Activated CD4-positive, alpha-beta memory T cell treated with anti-CD3 and anti-CD28 coated beads, Interleukin-2, amount 10 ng/mL, durations not matched to agents 7 days and 5 days (primary cell): Measurements from ENCODE around the gene WEE2. TPM values are rescaled to one million over a fixed set of nuclear protein-coding genes. Genes with fewer than 3 reads are reported as not detected.

Experiments
- CTCF ChIA-PET: fragments of 350-600 bp; sonication (Branson Sonifier 250); formaldehyde crosslinking; loops from one replicate; lab custom pipeline; 2021; ENCODE audit warnings: antibody characterized with exemption, inconsistent platforms; lab: Charles Lee
- POLR2A ChIA-PET: fragments of 350-600 bp; sonication (Branson Sonifier 250); formaldehyde crosslinking; loops from one replicate; lab custom pipeline; 2021; ENCODE audit warnings: antibody characterized with exemption; lab: Charles Lee
- DNase-seq: peaks from one replicate; pipeline ENCODE4 v3.0.0-alpha.2; 2020
- H3K27ac Mint-ChIP-seq: one replicate; pipeline ENCODE4 v1.8.0; 2021; ENCODE audit warnings: mild to moderate bottlenecking, mixed read lengths
- H3K27me3 Mint-ChIP-seq: one replicate; pipeline ENCODE4 v1.8.0; 2021; ENCODE audit warnings: mixed read lengths
- H3K36me3 Mint-ChIP-seq: one replicate; pipeline ENCODE4 v1.8.0; 2021; ENCODE audit warnings: low read depth, mixed read lengths
- H3K4me1 Mint-ChIP-seq: one replicate; pipeline ENCODE4 v1.8.0; 2021; ENCODE audit warnings: mixed read lengths
- H3K4me3 Mint-ChIP-seq: one replicate; pipeline ENCODE4 v1.8.0; 2021; ENCODE audit warnings: mild to moderate bottlenecking, mixed read lengths
- H3K9me3 Mint-ChIP-seq: one replicate; pipeline ENCODE4 v1.8.0; 2021; ENCODE audit warnings: mixed read lengths
- total RNA-seq, 2 experiments: library from RNA; stranded (reverse); gene quantifications; one replicate each; pipeline ENCODE4 v1.2.3, GENCODE V29; 2021

The WEE2 gene
- not detected for total RNA-seq

GRCh38 chr7:141708351-141708750 lies at the start of gene WEE2:
Gene WEE2 (plus strand): TSS chr7:141708353. CDS start chr7:141708759, 406 bp downstream.
- peaks cover 19% of the 10 kb centered on the region for H3K4me1 Mint-ChIP-seq
- H3K36me3 Mint-ChIP-seq = peaks cover 5% of the 10 kb centered on the region
- H3K9me3 Mint-ChIP-seq = peaks cover 5% of the 10 kb centered on the region
- ChIA-PET CTCF (interaction anchor here (2.0 kb wide), 1 partner anchor 30 kb away, joined by 8 read pairs; the partner anchor contains the start of gene SSBP1), POLR2A (interaction anchor here (1.3 kb wide), 1 partner anchor 12 kb away, joined by 4 read pairs; no protein-coding TSS in a partner anchor)
- no peak for DNase-seq
- peaks cover 12% of the 10 kb centered on the region for H3K27me3 Mint-ChIP-seq
- H3K4me3 Mint-ChIP-seq = no peak within 1 kb of the TSS
- no peak within 1 kb of the TSS for H3K27ac Mint-ChIP-seq

- peaks cover 43% of the 10 kb centered on the region for H3K4me1 Mint-ChIP-seq
- no peak for DNase-seq
- no peaks in the 10 kb centered on the region for H3K27me3 Mint-ChIP-seq
- no peaks in the 10 kb centered on the region for H3K9me3 Mint-ChIP-seq
- H3K27ac Mint-ChIP-seq = no peak overlapping the region
- H3K36me3 Mint-ChIP-seq = peaks cover 42% of the 10 kb centered on the region
- POLR2A ChIA-PET = interaction anchor here (1.4 kb wide), 1 partner anchor 79 kb away, joined by 3 read pairs; the partner anchor contains the start of gene SSBP1
- CTCF ChIA-PET = interaction anchor here (1.2 kb wide), 1 partner anchor 79 kb away, joined by 3 read pairs; the partner anchor contains the start of gene SSBP1
- no peak overlapping the region for H3K4me3 Mint-ChIP-seq
Measured at GRCh38 chr7:141659501-141659900, 48.7 kb upstream of the WEE2 start.

GRCh38 chr7:141660259-141660658 lies 47.9 kb upstream of the WEE2 start:
- Mint-ChIP-seq H3K4me3 (no peak overlapping the region), H3K27ac (peak overlapping the region; percentile 69), H3K27me3 (no peaks in the 10 kb centered on the region), H3K36me3 (peaks cover 34% of the 10 kb centered on the region), H3K4me1 (peaks cover 38% of the 10 kb centered on the region), H3K9me3 (no peaks in the 10 kb centered on the region)
- POLR2A ChIA-PET = interaction anchor here (0.7 to 1.4 kb wide), 5 partner anchors 9 to 88 kb away, joined by 3 to 4 read pairs (median 3); partner anchors contain the start of gene SSBP1
- CTCF ChIA-PET = interaction anchor here (1.1 to 1.5 kb wide), 2 partner anchors 78 to 126 kb away, joined by 4 to 8 read pairs; partner anchors contain the start of gene SSBP1
- DNase-seq = no peak

GRCh38 chr7:141663081-141663849 lies 44.9 kb upstream of the WEE2 start:
- CTCF ChIA-PET = interaction anchor here (1.1 to 1.5 kb wide), 2 partner anchors 9 to 75 kb away, joined by 3 to 7 read pairs; partner anchors contain the start of gene SSBP1
- H3K27ac Mint-ChIP-seq = peak overlapping the region; percentile 50
- peaks cover 36% of the 10 kb centered on the region for H3K36me3 Mint-ChIP-seq
- no peaks in the 10 kb centered on the region for H3K27me3 Mint-ChIP-seq
- no peak for DNase-seq
- H3K4me3 Mint-ChIP-seq = no peak overlapping the region
- no peaks in the 10 kb centered on the region for H3K9me3 Mint-ChIP-seq
- H3K4me1 Mint-ChIP-seq = peaks cover 40% of the 10 kb centered on the region
- POLR2A ChIA-PET = interaction anchor here (0.6 kb wide), 1 partner anchor 712 kb away, joined by 3 read pairs; no protein-coding TSS in a partner anchor

GRCh38 chr7:141664450-141664849 lies 43.7 kb upstream of the WEE2 start:
- DNase-seq = no peak
- Mint-ChIP-seq H3K4me3 (no peak overlapping the region), H3K9me3 (no peaks in the 10 kb centered on the region), H3K36me3 (peaks cover 38% of the 10 kb centered on the region), H3K4me1 (peaks cover 40% of the 10 kb centered on the region), H3K27me3 (no peaks in the 10 kb centered on the region), H3K27ac (no peak overlapping the region)
- ChIA-PET CTCF (no interaction called here), POLR2A (no interaction called here)

- Mint-ChIP-seq H3K27me3 (no peaks in the 10 kb centered on the region), H3K27ac (no peak overlapping the region), H3K4me1 (peaks cover 33% of the 10 kb centered on the region), H3K36me3 (peaks cover 35% of the 10 kb centered on the region), H3K4me3 (no peak overlapping the region), H3K9me3 (no peaks in the 10 kb centered on the region)
- POLR2A ChIA-PET = interaction anchor here (1.2 kb wide), 1 partner anchor 73 kb away, joined by 3 read pairs; the partner anchor contains the start of gene SSBP1
- DNase-seq = no peak
- CTCF ChIA-PET = interaction anchor here (0.5 to 2.1 kb wide), 2 partner anchors 10 to 11 kb away, joined by 4 to 10 read pairs; no protein-coding TSS in a partner anchor
Measured at GRCh38 chr7:141665208-141666035, 42.7 kb upstream of the WEE2 start.

GRCh38 chr7:141666071-141666470 lies 42.1 kb upstream of the WEE2 start:
- H3K9me3 Mint-ChIP-seq = no peaks in the 10 kb centered on the region
- H3K27ac Mint-ChIP-seq = no peak overlapping the region
- DNase-seq = no peak
- peaks cover 32% of the 10 kb centered on the region for H3K36me3 Mint-ChIP-seq
- peaks cover 28% of the 10 kb centered on the region for H3K4me1 Mint-ChIP-seq
- H3K4me3 Mint-ChIP-seq = no peak overlapping the region
- ChIA-PET POLR2A (interaction anchor here (1.2 kb wide), 1 partner anchor 72 kb away, joined by 3 read pairs; the partner anchor contains the start of gene SSBP1), CTCF (interaction anchor here (2.1 kb wide), 1 partner anchor 12 kb away, joined by 10 read pairs; no protein-coding TSS in a partner anchor)
- no peaks in the 10 kb centered on the region for H3K27me3 Mint-ChIP-seq

- Mint-ChIP-seq H3K36me3 (peaks cover 27% of the 10 kb centered on the region), H3K9me3 (no peaks in the 10 kb centered on the region), H3K27ac (no peak overlapping the region), H3K4me3 (no peak overlapping the region), H3K4me1 (peaks cover 8% of the 10 kb centered on the region), H3K27me3 (no peaks in the 10 kb centered on the region)
- ChIA-PET CTCF (interaction anchor here (0.9 to 1.4 kb wide), 3 partner anchors 14 to 69 kb away, joined by 3 to 6 read pairs (median 5); partner anchors contain the start of gene SSBP1), POLR2A (no interaction called here)
- no peak for DNase-seq
Measured at GRCh38 chr7:141668853-141669252, 39.3 kb upstream of the WEE2 start.

GRCh38 chr7:141671705-141672496 lies 36.3 kb upstream of the WEE2 start:
- no peak overlapping the region for H3K27ac Mint-ChIP-seq
- H3K36me3 Mint-ChIP-seq = peaks cover 18% of the 10 kb centered on the region
- H3K9me3 Mint-ChIP-seq = no peaks in the 10 kb centered on the region
- H3K27me3 Mint-ChIP-seq = no peaks in the 10 kb centered on the region
- no peak overlapping the region for H3K4me3 Mint-ChIP-seq
- peaks cover 28% of the 10 kb centered on the region for H3K4me1 Mint-ChIP-seq
- CTCF ChIA-PET = interaction anchor here (1.5 kb wide), 1 partner anchor 17 kb away, joined by 3 read pairs; no protein-coding TSS in a partner anchor
- no peak for DNase-seq
- POLR2A ChIA-PET = interaction anchor here (1.7 kb wide), 1 partner anchor 31 kb away, joined by 3 read pairs; no protein-coding TSS in a partner anchor

GRCh38 chr7:141673346-141673745 lies 34.8 kb upstream of the WEE2 start:
- H3K36me3 Mint-ChIP-seq = peaks cover 18% of the 10 kb centered on the region
- H3K4me3 Mint-ChIP-seq = no peak overlapping the region

GRCh38 chr7:141674171-141674671 lies 33.9 kb upstream of the WEE2 start:
- Mint-ChIP-seq H3K4me3 (no peak overlapping the region), H3K27me3 (no peaks in the 10 kb centered on the region), H3K9me3 (no peaks in the 10 kb centered on the region), H3K27ac (no peak overlapping the region), H3K4me1 (peaks cover 37% of the 10 kb centered on the region), H3K36me3 (peaks cover 15% of the 10 kb centered on the region)
- DNase-seq = no peak
- ChIA-PET POLR2A (interaction anchor here (2.2 kb wide), 1 partner anchor 27 kb away, joined by 8 read pairs; the partner anchor contains the start of gene DENND11), CTCF (interaction anchor here (2.2 to 4.5 kb wide), 2 partner anchors 20 to 63 kb away, joined by 14 to 20 read pairs; partner anchors contain the start of gene SSBP1)

More at GRCh38 chr7:141673346-141673745, 34.8 kb upstream of the WEE2 start:
- no peak overlapping the region for H3K27ac Mint-ChIP-seq
- POLR2A ChIA-PET = no interaction called here
- no peaks in the 10 kb centered on the region for H3K27me3 Mint-ChIP-seq
- DNase-seq = no peak
- no peaks in the 10 kb centered on the region for H3K9me3 Mint-ChIP-seq
- peaks cover 28% of the 10 kb centered on the region for H3K4me1 Mint-ChIP-seq
- CTCF ChIA-PET = interaction anchor here (0.6 to 1.5 kb wide), 2 partner anchors 9 to 19 kb away, joined by 3 read pairs; no protein-coding TSS in a partner anchor
